ENCODE results near the gene ZNF688. TPM values are rescaled to one million over a fixed set of nuclear protein-coding genes. Genes with fewer than 3 reads are reported as not detected.

ZNF688 gene
- total and polyA plus RNA-seq, 2 of the 8 experiments (the other 6 are each of a cell fraction or from before 2014, with no cell fraction given), result 2.7 to 3.5 TPM

- DNase-seq (ENCODE audit: low read depth in 1 of 2, low spot score in 2 of 2) (no peak), FAIRE-seq (no peak)
- peaks cover 0 to 3% (median 1%) of the 10 kb centered on the region in 4 experiments; a peak in 2 of 7 replicates for H3K27me3 ChIP-seq (replicated peaks in 1 of 4; ENCODE audit: control insufficient read depth in 3 of 4, extremely low read depth in 1 of 4, insufficient read depth in 3 of 4, low read length in 3 of 4)
- H3K4ac ChIP-seq (replicated peaks; ENCODE audit: insufficient read length, low read depth, low read length), result no peak overlapping the region
- no peak overlapping the region for H3K14ac ChIP-seq (ENCODE audit: insufficient read length)
- no peaks in the 10 kb centered on the region for H3K23me2 ChIP-seq (ENCODE audit: low read depth, low read length)
- CTCF ChIA-PET (ENCODE audit: partially characterized antibody), result interaction anchor here (0.6 to 5.7 kb wide), 8 partner anchors 28 to 148 kb away, joined by 3 to 28 read pairs (median 3); partner anchors contain the start of gene ZNF747
- no peak overlapping the region for H4K5ac ChIP-seq (ENCODE audit: insufficient read length, low read depth, low read length)
- no peaks in the 10 kb centered on the region for H3K36me3 ChIP-seq (ENCODE audit: control insufficient read depth in 2 of 4, insufficient read depth in 4 of 4, low read length in 3 of 4)
- H2BK5ac ChIP-seq (ENCODE audit: low read depth, low read length), result no peak overlapping the region
- no peak overlapping the region for H3K56ac ChIP-seq (replicated peaks; ENCODE audit: insufficient read length, low read depth, low read length)
- no peak overlapping the region for H4K91ac ChIP-seq (replicated peaks; ENCODE audit: insufficient read length, low read length)
- no peak overlapping the region for H2BK120ac ChIP-seq (replicated peaks; ENCODE audit: low read depth, low read length)
- 76% methylated on average over 6 of the region's 7 CpGs; no CpG with 5 or more reads in 1 of the 2 experiments for WGBS, 2 experiments (ENCODE audit: extremely low coverage in 1 of 2, insufficient coverage in 1 of 2, insufficient read length in 1 of 2, insufficient replicate concordance in 2 of 2, low coverage in 1 of 2, low lambda C conversion rate in 2 of 2, missing lambda C conversion rate in 1 of 2)
- H2AK5ac ChIP-seq (ENCODE audit: low read depth, low read length), result no peak overlapping the region
- no peak overlapping the region for H2BK12ac ChIP-seq (ENCODE audit: low read depth, low read length)
- no peak overlapping the region for H3K9ac ChIP-seq (replicated peaks in 1 of 4; ENCODE audit: extremely low read depth in 1 of 4, low read depth in 3 of 4, low read length in 3 of 4)
- H4K20me1 ChIP-seq (replicated peaks in 1 of 2; ENCODE audit: control insufficient read depth in 1 of 2, insufficient read depth in 2 of 2, low read length in 2 of 2), result no peaks in the 10 kb centered on the region
- H3K4me3 ChIP-seq (ENCODE audit: extremely low read depth in 1 of 4, insufficient read depth in 2 of 4, low read depth in 3 of 4, low read length in 4 of 4), result no peak overlapping the region
- no peak overlapping the region for H3K27ac ChIP-seq (ENCODE audit: low read depth, low read length)
- H3K4me1 ChIP-seq (replicated peaks in 1 of 4; ENCODE audit: control insufficient read depth in 3 of 4, insufficient read depth in 4 of 4, low read length in 3 of 4), result peaks cover 0 to 9% (median 2%) of the 10 kb centered on the region in 4 experiments; a peak in 5 of 7 replicates
- no peak overlapping the region for H3K4me2 ChIP-seq (ENCODE audit: insufficient read depth in 1 of 2, low read depth in 2 of 2, low read length in 2 of 2)
- H2BK15ac ChIP-seq (ENCODE audit: low read length), result no peak overlapping the region
- H2BK20ac ChIP-seq (ENCODE audit: low read length), result no peak overlapping the region
- no peak overlapping the region for H3K23ac ChIP-seq (ENCODE audit: insufficient read length)
- no peak overlapping the region for H4K8ac ChIP-seq (ENCODE audit: extremely low read depth, insufficient read depth, low read length)
- H2AFZ ChIP-seq (ENCODE audit: low read length), result no peak overlapping the region
- H3K79me1 ChIP-seq (ENCODE audit: low read depth, low read length), result no peaks in the 10 kb centered on the region
- H3K79me2 ChIP-seq (ENCODE audit: control insufficient read depth in 1 of 2, insufficient read depth in 2 of 2, low read length in 2 of 2), result no peaks in the 10 kb centered on the region
- no peaks in the 10 kb centered on the region for H3K9me3 ChIP-seq (ENCODE audit: insufficient read depth in 2 of 2, low read depth in 1 of 2, low read length in 1 of 2)
- no peak overlapping the region for H3K18ac ChIP-seq (ENCODE audit: extremely low read depth, low read length)
- POLR2A ChIA-PET (ENCODE audit: partially characterized antibody), result interaction anchor here (0.7 to 5.0 kb wide), 15 partner anchors 7 to 158 kb away, joined by 3 to 26 read pairs (median 4); partner anchors contain the start of genes ZNF689, ZNF747, ZNF764 and ZNF771
- no peak for TF ChIP-seq CBX8 (IDR thresholded peaks at IDR 0.05; ENCODE audit: borderline replicate concordance, low read depth, low read length)
- no peak for TF ChIP-seq SRF (IDR thresholded peaks at IDR 0.05; ENCODE audit: low read depth, low read length)
- TF ChIP-seq USF2 (IDR thresholded peaks at IDR 0.05; ENCODE audit: low read length), result no peak
- no peak for TF ChIP-seq RAD21 (IDR thresholded peaks at IDR 0.05 in 1 of 2, conservative IDR thresholded peaks at IDR 0.05 in 1 of 2; ENCODE audit: low read depth in 2 of 2, low read length in 2 of 2)
- TF ChIP-seq POLR2A (IDR thresholded peaks at IDR 0.05; ENCODE audit: control extremely low read depth in 1 of 2, low read depth in 2 of 2, low read length in 2 of 2), result no peak
- TF ChIP-seq CHD1 (IDR thresholded peaks at IDR 0.05; ENCODE audit: low read depth, low read length), result no peak
- no peak for TF ChIP-seq E2F6 (IDR thresholded peaks at IDR 0.05)
- TF ChIP-seq RFX5 (IDR thresholded peaks at IDR 0.05; ENCODE audit: borderline replicate concordance, low read depth, low read length), result no peak
- TF ChIP-seq FOSL1 (IDR thresholded peaks at IDR 0.05; ENCODE audit: insufficient read depth, low read depth, low read length), result no peak
- no peak for TF ChIP-seq ZNF274 (IDR thresholded peaks at IDR 0.05; ENCODE audit: borderline replicate concordance, extremely low read depth, low read length)
- no peak for TF ChIP-seq NANOG (IDR thresholded peaks at IDR 0.05; ENCODE audit: insufficient read depth, low read depth, low read length, poor library complexity, severe bottlenecking)
- no peak for TF ChIP-seq NRF1 (IDR thresholded peaks at IDR 0.05; ENCODE audit: low read depth, low read length)
Observed at GRCh38 chr16:30565526-30565925, 6.0 kb downstream of the ZNF688 start.

Measured in H1 (cell line).